Prostate gland (tissue), 2 donors: ENCODE measurements around the gene POC5. TPM values are rescaled to one million over a fixed set of nuclear protein-coding genes. Genes with fewer than 3 reads are reported as not detected.

ENCODE experiments used
- DNase-seq: peaks from one replicate; pipeline ENCODE4 v3.0.0-alpha.2; 2019; ENCODE audit warnings: low spot score
- H3K27ac ChIP-seq, 2 donors: fragments of 200-600 bp; sonication (generic); 2 replicates each; pipeline ENCODE4 v1.5.1; 2017 to 2019
- H3K27me3 ChIP-seq: fragments of 200-600 bp; sonication (generic); replicated peaks from 2 replicates; pipeline ENCODE4 v1.5.1; 2019; ENCODE audit not compliant: insufficient read depth
- H3K36me3 ChIP-seq, 2 donors: fragments of 200-600 bp; sonication (generic); 1 replicate in 1 of 2; 2 replicates in 1 of 2; pipeline versions ENCODE4 v1.5.1 to v1.8.1; 2017 to 2019
- H3K4me1 ChIP-seq: fragments of 200-600 bp; sonication (generic); replicated peaks from 2 replicates; pipeline ENCODE4 v1.5.1; 2019
- H3K4me3 ChIP-seq, 2 donors: fragments of 200-600 bp; sonication (generic); 2 replicates each; pipeline ENCODE4 v1.5.1; 2017 to 2019
- H3K9me3 ChIP-seq: fragments of 200-600 bp; sonication (generic); 2 replicates; pipeline ENCODE4 v1.5.1; 2017
- POLR2A ChIP-seq: fragments of 450-650 bp; IDR thresholded peaks from one replicate; pipeline ENCODE4 v1.6.1; 2016; ENCODE audit warnings: antibody characterized with exemption, mild to moderate bottlenecking
- POLR2AphosphoS5 ChIP-seq: sonication (generic); formaldehyde crosslinking; IDR thresholded peaks from one replicate; pipeline ENCODE4 v1.6.1; 2017; ENCODE audit warnings: antibody characterized with exemption
- WGBS: methylation state at CpG from one replicate; pipeline ENCODE4 v1.1.5; 2018; 5-methylcytosine and 5-hydroxymethylcytosine counted together
- intact Hi-C: fragments of 100-400 bp; cut with DNase I; formaldehyde crosslinking; loops from one replicate; pipeline ENCODE4 v1.14.2; 2022
- total RNA-seq, 2 donors: library from RNA; depleted of rRNA; stranded (reverse); fragments of >200 nt; gene quantifications; one replicate each; pipeline ENCODE4 v1.1.0, GENCODE V29; 2016
- TF ChIP-seq, protein P1 (sequence below), 4 experiments: fragments of 200-600 bp in 2 of 4; fragments of 450-650 bp in 2 of 4; sonication (generic) in 2 of 4; IDR thresholded peaks; 1 replicate in 3 of 4; 2 replicates in 1 of 4; pipeline ENCODE4 v1.5.1; 2016 to 2019; ENCODE audit warnings: antibody characterized with exemption in 4 of 4, mild to moderate bottlenecking in 2 of 4, moderate library complexity in 2 of 4

The POC5 gene
- total RNA-seq, 2 donors from 2014 or later = 12.1 to 18.4 TPM

DNA sequence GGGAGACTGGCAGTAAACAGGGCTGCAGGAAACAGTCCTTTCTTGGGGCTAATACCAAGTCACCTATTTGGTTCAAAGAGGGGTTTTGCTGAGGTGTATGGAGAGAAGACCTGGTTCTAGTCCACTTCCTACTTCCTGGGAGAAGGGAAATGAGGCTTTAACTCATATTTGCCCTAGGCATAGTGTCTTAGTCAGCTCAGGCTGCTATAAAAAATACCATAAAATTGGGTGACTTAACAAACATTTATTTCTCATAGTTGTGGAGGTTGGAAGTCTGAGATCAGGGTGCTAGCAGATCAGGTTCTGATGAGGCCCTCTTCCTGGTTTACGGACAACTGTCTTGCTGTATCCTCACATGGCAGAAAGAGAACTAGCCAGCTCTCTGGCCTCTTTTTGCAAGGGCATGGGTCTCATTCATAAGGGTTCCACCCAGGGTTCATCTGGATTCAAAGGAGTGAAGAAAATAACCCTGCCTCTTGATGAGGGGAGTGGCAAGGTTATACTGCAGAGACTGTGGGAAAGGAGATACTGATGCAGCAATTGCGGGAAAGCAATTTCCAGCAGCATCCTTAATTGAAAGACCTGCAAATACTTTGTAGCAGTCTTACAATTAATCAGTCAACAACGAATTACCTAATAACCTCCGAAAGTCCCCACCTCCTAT, 65.5 kb downstream of the POC5 start:
- intact Hi-C loops = no loop called here
- no peaks in the 10 kb centered on the region for H3K4me1 ChIP-seq
- H3K4me3 ChIP-seq = no peak overlapping the region
- no peak for DNase-seq
- no peak for TF ChIP-seq POLR2A
- TF ChIP-seq, protein P1, sequence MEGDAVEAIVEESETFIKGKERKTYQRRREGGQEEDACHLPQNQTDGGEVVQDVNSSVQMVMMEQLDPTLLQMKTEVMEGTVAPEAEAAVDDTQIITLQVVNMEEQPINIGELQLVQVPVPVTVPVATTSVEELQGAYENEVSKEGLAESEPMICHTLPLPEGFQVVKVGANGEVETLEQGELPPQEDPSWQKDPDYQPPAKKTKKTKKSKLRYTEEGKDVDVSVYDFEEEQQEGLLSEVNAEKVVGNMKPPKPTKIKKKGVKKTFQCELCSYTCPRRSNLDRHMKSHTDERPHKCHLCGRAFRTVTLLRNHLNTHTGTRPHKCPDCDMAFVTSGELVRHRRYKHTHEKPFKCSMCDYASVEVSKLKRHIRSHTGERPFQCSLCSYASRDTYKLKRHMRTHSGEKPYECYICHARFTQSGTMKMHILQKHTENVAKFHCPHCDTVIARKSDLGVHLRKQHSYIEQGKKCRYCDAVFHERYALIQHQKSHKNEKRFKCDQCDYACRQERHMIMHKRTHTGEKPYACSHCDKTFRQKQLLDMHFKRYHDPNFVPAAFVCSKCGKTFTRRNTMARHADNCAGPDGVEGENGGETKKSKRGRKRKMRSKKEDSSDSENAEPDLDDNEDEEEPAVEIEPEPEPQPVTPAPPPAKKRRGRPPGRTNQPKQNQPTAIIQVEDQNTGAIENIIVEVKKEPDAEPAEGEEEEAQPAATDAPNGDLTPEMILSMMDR (IDR thresholded peaks at IDR 0.05) = no peak
- TF ChIP-seq POLR2AphosphoS5 = no peak
- H3K27me3 ChIP-seq = no peaks in the 10 kb centered on the region
- H3K27ac ChIP-seq = no peak overlapping the region
- H3K36me3 ChIP-seq = no peaks in the 10 kb centered on the region
- no peaks in the 10 kb centered on the region for H3K9me3 ChIP-seq
- 89% methylated on average over 4 of the region's 4 CpGs for WGBS

DNA sequence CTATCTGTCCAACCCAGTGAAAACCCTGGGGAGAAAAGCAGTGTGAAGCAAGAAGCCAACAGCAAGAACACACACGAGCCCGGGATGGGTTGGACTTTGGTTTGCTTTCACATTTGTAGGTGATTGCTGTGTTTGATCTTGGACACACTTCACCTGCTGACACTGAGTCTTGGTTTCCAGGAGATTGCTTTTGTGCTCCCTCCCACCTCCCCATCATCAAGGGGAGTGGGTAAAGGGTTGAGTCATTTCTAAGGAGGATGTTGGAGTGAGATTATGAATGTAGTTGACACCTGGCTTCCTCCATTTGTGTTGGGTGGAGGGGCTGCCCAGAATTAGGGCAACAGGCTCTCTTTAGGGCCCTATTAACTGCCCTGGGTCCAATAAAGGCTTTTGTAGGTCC, 68.5 kb downstream of the POC5 start:
- intact Hi-C loops = no loop called here
- H3K27ac ChIP-seq = no peak overlapping the region
- H3K27me3 ChIP-seq = no peaks in the 10 kb centered on the region
- no peaks in the 10 kb centered on the region for H3K4me1 ChIP-seq
- no peak overlapping the region for H3K4me3 ChIP-seq
- 59% methylated on average over 2 of the region's 2 CpGs for WGBS
- no peak for TF ChIP-seq POLR2AphosphoS5
- TF ChIP-seq, protein P1 (IDR thresholded peaks at IDR 0.05) = no peak
- no peak for TF ChIP-seq POLR2A
- H3K9me3 ChIP-seq = no peaks in the 10 kb centered on the region
- DNase-seq = no peak
- H3K36me3 ChIP-seq = no peaks in the 10 kb centered on the region

DNA sequence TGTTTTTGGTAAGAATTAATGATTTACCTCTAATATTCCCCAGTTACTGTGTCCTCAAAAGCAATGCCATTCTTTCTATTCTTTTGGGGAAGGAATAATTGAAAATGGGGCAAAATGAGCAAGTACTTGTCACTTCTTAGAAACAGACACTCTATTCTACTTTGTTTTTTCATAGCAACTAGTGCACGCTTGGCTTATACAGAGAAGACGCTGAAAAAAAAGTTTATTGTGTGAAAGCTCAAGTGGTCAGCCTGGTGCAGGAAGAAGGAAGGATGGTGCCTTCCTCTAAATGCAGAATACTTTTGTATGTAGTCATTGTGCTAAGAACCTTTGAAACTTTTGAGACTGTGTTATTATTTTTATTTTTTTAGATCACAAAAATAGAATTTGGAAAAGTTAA, 76.4 kb downstream of the POC5 start:
- no peaks in the 10 kb centered on the region for H3K9me3 ChIP-seq
- TF ChIP-seq POLR2AphosphoS5 = no peak
- TF ChIP-seq, protein P1 (IDR thresholded peaks at IDR 0.05) = no peak
- no peak for TF ChIP-seq POLR2A
- intact Hi-C loops = no loop called here
- no peak for DNase-seq
- no peaks in the 10 kb centered on the region for H3K36me3 ChIP-seq
- no peaks in the 10 kb centered on the region for H3K4me1 ChIP-seq
- H3K27ac ChIP-seq = no peak overlapping the region
- 86% methylated on average over 2 of the region's 2 CpGs for WGBS
- no peak overlapping the region for H3K4me3 ChIP-seq
- H3K27me3 ChIP-seq = no peaks in the 10 kb centered on the region

DNA sequence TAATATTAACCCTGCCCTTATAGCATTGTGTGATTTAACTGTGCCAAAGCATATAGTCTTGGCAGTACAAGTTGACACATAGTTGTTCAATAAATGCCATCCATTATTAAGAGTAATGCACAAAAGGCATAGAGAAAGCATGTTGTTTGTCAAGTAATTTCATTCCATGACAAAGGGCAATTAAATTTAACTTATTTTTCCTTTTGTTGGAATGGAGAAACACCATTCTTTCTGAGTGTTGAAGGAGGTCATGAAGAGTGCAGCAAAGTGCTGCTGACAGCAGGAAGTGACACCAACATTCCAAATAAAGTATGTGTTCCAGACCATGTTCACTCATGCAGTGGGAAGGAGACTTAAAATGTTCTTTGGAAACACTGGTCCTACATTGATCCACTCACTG, 76.8 kb downstream of the POC5 start:
- no peaks in the 10 kb centered on the region for H3K9me3 ChIP-seq
- no peak for TF ChIP-seq POLR2A
- TF ChIP-seq POLR2AphosphoS5 = no peak
- TF ChIP-seq, protein P1 (IDR thresholded peaks at IDR 0.05) = no peak
- no peak for DNase-seq
- H3K36me3 ChIP-seq = no peaks in the 10 kb centered on the region
- H3K4me3 ChIP-seq = no peak overlapping the region
- H3K27ac ChIP-seq = no peak overlapping the region
- intact Hi-C loops = no loop called here
- H3K27me3 ChIP-seq = no peaks in the 10 kb centered on the region
- H3K4me1 ChIP-seq = no peaks in the 10 kb centered on the region

DNA sequence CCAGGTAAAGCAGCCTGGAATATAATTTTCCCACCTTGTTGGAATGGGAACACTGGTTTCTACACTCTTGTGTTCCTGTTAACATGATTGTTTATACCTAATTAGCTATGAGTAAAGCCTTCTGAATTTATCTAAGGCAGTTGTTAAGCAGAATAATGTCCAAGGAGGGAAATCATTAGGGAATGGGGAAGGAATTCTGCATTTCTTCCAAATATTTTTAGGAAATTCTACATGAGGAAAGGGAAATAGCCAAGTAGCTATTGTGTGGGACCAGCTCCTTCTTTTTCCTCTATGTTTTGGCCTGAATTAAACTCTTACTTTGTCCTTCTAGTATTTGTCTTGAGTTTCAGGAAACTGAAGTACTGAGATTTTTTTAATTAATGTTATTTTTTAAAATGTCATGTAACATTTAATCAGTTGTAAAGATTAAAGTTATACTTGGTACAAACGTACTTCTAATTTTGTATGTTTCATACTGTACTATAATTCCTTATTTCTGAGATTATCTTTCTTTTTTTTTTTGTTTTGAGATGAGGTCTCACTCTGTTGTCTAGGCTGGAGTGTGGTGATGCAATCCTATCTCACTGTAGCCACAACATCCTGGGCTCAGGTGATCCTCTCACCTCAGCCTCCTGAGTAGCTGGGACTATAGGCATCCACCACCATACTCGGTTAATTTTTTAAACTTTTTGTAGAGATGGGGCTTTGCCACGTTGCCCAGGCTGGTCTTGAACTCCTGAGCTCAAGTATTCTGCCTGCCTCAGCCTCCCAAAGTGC, 77.5 kb downstream of the POC5 start:
- no peak for DNase-seq
- Histone ChIP-seq H3K9me3 (no peaks in the 10 kb centered on the region), H3K36me3 (no peaks in the 10 kb centered on the region), H3K27ac (no peak overlapping the region), H3K4me3 (no peak overlapping the region), H3K4me1 (no peaks in the 10 kb centered on the region), H3K27me3 (no peaks in the 10 kb centered on the region)
- TF ChIP-seq POLR2A (no peak), POLR2AphosphoS5 (no peak)
- TF ChIP-seq, protein P1 (IDR thresholded peaks at IDR 0.05) = no peak
- intact Hi-C loops = no loop called here
- WGBS = 81% methylated on average over 3 of the region's 3 CpGs
